GM04503 (cell line): ENCODE data around the gene ZC3H12C.

Experiments used
- DNase-seq: peaks from one replicate; pipeline ENCODE4 v3.0.0-alpha.2; 2012; ENCODE audit warnings: low read depth

The ZC3H12C gene

DNA sequence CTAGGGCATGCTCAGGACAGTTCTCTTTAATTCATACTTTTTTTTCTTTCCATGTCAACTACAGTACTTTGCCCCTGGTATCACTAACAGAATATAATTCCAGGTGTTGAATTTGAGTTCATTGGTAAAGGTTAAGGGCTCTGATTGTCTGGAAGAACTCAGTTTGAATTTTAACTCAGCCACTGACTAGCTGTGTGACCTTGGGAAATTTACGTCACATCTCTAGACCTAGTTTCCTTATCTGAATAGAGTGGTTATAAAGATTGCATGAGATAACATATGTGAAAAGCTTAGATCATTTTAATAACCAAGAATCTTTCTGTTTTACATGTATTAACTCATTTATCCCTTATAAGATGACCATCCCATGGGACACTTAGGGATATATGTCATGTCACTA is 15.8 kb upstream of the ZC3H12C start:
- no peak for DNase-seq

DNA sequence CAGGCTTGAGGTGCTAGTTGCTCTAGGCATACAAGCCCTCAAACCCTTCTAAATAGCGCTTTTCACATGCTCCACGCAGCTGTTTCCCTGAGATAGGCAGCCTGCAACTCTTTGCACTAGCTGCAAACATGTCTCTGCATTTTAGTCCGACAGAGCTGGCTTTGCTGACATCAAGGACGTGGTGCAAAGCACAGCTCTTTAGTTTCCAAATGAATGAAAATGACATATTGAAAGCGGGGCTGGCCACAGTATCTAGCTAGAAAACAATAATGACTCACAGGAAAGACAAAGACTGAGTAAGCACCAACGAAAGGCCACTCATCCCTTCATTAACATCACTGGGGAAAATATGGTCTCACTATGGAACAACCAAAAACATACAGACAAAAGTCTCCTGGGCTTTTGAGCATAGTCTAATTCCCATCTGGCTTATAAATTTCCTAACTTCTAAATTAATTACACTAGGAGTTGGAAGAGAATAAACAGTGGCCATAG is 15.3 kb upstream of the ZC3H12C start:
- DNase-seq, result peak; percentile 47

DNA sequence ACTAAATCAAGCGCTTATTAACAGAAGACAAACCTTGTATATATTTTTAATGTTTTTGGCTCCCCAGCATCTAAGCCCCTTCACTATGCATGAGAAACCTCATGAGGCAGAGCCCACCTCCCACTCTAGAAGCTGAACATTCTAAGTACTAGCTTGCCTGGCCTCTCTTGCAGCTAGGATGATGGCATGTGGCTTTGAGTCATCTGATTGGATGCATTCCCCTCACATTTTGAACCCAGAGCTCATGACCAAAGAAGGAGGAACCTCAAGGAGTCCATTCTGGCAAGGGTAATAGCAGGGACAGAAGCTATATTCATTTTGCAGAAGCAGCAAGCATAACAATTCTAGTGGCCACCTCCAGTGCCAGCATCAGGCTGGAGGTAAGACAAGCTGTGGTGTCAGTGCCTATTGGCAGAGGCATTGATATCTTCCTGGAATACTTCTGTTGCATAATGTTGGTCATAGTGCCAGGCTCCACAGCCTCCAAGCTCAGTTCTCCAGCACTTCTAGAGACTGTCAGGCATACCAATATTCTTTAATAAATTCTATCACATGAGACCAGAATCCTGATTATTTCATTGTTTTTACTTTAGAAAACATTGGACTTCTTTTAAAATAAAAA is 14.2 kb upstream of the ZC3H12C start:
- DNase-seq, result no peak

DNA sequence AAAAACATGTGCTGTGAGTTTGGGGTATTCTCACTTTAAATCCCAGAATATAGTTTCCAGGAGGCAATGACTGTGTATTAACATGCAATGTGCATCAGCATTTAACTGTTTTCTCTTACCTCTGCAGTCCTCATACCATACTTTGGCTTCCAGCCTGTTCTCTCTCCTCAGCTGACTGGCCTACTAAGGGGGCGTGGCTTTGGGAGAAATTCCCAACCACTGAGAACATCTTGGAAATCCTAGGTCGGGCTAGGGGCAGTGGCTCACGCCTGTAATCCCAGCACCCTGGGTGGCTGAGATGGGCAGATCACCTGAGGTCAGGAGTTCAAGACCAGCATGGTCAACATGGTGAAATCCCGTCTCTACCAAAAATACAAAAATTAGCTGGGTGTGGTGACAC is 13.5 kb upstream of the ZC3H12C start:
- no peak for DNase-seq

DNA sequence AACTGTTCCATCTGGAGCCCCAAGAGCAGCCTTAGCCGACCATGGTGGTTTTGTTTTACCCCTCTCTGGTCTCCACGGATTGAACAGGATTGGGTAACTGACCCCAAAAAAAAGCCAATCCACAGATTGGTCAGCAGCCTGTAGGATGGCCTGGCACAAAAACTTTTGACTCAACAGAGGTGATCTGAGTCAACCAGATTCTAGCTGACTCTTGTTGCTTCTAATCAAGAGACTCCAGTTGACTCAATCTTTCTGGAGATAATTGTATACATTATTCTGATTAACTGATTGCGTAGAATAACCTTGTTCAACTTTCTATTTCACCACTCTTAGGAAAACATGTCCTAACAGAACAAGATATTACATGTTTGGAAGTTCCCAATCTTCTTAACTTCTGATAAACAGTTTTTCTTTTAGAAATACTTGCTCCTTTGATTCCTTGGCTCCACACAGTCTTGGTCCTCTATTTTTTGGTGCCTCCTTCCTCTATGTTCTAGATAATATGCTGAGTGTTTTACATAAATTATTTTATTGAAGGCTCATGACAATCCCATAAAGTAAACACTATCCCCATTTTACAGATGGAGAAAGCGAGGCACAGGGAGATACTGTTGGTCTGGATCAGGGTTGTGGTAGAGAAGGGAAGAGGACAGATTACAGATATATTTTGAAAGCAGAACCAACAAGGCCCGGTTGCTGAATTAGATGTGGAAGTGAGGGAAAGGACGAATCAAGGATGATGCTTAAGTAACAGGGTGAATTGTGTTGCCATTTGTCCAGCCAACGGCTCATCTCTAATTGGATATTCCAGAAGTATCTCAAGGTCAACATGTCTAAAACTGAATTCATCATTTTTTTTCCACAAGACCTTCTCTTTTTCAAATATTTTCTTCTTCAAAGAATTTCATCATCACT is 11.5 kb upstream of the ZC3H12C start:
- no peak for DNase-seq

DNA sequence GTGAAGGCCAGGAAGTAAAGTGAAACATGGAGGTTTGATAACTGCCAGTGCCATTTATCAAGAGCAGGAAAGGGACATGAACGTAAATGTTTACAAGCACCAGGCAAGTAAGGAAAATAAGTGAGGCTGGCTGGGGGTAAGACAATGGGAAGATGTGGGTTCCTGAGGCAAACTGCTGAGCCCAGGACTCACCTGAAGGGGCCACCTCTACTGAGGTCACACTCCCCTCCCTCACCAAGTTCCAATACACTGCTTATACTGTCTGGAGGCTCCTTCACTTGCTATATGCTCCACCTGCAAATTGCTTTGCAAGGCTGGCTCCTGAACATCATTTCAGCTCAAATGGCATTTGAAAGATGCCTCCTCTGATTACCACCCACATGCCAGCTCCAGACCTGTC is 10.3 kb upstream of the ZC3H12C start:
- no peak for DNase-seq

DNA sequence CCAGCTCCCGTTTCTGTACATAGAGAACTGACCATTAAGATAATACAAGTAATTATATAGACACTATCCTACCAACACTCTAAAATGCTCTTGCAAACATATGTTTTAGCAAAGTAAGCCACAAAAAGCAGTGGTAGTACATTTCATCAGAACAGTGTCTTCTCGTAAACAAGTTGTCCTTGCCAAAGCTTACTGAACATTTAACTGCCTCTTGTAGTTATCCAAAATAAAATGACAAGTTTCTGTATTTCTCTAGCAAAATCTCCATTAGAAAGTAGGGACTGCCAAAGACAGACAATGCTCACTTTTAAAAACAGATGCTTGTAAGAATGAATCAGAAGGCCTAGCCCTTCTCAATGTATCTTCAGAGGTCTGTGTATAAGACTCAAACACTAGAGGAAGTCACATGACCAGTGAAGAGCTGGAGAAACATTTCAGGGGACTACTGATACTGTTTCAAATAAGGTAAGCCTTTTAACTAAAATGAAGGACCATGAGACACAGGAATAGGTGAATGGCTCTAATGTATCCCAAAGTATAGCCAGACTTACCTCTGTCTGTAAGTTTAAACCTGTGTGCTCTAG is 7.8 kb upstream of the ZC3H12C start:
- no peak for DNase-seq

DNA sequence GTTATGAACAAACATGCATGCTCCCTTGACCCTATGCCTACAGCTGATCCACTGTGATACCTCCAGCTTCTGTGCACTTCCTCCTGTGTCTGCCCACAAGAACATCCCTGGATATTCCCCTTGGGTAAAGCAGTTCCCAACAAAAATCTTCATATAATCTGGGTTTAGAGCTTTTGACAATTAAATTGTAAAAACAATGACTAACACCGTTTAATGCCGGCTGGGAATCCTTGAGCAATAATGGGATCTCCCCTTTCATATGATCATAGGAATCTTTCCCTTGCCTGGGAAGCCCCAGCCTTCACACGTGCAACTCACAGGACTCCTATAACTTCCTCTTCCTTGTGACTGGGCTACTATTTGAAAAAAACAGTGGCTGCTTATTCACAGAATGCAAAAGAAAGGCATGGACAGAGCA is 6.3 kb upstream of the ZC3H12C start:
- peak; percentile 50 for DNase-seq

DNA sequence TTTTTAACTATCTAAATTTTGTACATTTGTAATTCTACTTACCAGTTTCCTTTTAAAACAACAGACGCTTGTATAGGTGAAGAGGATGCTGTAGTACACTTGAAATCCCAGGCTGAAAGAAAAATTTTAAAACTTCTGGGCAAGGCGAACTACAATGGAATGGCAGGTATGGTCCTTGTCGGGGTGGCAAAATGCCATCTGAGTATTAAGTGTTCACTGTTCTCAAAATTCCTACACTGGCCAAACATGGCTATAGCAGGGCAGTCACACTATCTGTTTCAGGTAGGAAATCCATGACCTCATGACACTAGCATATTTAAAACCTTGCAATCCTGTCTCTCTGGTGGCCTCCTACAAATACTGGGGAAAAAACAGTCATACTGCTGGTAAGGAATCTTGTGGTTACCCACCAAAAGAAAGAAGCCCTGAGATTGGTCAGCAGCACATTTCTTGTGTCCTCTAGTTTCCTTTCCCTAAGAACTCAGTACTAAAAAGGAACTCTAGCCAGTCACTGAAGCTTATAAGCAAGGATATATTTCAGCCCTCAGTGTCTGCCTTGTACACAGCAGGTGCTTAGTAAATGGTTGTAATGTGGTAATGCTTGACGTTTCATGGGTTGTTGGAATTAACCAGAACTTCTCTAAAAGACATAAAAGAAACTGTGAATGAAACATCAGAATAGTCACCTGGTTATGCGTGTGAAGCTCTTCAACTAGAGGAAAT is 5.2 kb upstream of the ZC3H12C start:
- peak; percentile 55 for DNase-seq

DNA sequence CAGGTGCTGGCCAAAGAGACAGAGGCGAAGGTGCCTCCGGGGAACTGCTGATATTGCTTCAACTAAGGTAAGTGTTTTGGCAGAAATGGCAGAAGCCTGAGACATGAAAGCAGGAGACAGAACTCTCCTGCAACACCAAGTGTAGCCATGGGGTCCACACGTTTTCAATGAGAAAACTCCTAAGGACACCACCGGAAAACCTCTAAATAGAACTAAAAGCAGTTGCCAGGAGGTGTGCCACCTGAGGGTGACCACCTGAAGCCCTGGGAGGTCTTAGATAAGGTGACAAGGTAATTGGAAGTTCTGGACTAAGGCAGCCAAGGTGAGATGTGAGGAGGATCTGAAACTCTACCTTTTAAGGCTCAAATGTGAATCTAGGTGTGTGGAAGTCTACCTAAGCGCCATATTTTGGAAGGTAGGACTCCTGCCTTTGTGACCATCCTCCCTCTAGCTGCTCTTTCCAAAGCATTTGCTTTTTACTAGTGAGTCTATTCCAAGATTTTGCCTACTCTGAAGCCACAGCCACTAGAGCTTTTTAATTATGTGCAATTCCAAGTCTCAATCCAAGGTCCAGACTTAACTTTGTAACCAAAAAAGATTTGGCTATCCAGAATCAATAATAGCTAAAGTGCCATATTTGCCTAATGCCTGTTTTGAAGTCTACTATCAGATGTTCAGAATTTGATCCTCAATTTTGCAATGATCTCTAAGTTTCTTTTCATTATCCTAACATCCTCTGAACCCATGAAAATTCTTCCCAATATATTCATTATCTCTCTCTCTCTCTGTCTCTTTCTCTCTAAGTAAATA is 4.5 kb upstream of the ZC3H12C start:
- DNase-seq, result no peak

DNA sequence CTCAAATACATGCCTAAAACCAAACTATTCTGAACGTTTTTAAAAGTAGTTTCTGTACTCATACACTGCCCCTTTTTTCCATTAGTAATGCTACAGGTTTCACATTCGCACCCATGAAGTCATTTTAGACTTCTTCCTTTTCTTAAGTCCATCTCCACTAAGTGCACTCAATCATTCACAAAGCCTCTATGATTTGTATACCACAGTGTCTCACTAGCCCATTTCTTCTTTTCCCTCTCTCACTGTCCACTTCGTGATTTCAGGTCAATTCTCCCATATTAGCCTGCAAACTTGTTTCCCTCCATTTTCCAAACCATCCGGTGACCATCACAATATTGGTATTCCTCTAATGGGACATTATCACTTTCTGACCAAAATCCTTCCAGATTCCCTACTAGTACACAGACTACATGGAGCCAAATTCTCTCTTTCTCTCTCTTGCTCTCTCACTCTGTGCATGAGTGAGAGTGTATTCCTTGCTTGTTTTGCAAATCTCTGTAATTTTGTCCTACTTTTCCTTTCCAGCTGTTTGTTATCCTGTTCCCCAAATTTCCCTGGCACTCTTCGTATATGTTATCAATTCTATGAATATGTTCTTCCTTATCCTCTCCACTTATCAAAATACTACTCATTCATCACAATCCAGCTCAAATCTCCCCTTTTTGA is 3.4 kb upstream of the ZC3H12C start:
- DNase-seq, result no peak

DNA sequence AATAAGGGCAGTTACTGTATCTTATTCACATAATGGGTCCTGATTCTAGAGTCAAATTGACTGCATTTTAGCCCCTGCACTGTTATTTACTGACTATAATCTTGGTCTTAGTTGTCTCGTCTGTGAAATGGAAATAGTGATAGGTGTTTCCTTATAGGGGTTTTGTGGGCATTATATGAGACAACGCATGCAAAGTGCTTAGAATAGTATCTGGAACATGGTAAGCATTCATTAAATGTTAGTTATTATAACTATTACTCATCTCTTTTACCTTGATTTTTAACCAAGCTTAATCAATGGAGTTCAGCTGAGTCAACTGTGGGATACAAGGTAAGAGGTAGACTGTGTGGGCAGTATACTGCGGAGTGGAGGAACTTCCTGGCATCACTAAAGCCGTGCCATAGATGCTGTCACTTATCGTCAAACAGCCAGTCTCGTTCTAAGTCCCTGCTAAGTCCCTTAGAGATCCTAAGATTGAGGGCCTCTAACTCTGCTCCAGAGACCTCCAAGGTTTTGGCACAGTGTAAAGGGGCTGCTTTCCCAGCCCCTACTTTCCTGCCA is 2.6 kb upstream of the ZC3H12C start:
- no peak for DNase-seq

DNA sequence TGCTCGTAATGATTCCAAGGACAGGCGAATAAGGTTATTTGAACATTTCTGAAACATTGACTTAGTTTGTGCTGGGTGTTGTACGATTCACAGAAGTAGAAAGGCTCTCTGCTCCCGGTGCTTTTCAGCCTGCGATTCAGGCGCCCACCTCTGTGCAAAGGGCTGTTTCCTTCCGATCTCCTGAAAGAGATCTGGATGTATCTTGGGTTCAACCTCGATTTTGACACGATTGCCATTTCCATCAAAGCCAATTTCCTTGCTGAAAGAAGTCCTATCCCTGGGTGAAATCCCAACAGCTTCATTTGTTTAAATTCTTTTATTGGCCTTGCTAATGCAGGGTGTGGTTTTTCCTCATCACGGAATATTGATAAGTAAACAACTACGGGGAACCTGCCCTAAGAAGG is 1.1 kb upstream of the ZC3H12C start:
- no peak for DNase-seq

DNA sequence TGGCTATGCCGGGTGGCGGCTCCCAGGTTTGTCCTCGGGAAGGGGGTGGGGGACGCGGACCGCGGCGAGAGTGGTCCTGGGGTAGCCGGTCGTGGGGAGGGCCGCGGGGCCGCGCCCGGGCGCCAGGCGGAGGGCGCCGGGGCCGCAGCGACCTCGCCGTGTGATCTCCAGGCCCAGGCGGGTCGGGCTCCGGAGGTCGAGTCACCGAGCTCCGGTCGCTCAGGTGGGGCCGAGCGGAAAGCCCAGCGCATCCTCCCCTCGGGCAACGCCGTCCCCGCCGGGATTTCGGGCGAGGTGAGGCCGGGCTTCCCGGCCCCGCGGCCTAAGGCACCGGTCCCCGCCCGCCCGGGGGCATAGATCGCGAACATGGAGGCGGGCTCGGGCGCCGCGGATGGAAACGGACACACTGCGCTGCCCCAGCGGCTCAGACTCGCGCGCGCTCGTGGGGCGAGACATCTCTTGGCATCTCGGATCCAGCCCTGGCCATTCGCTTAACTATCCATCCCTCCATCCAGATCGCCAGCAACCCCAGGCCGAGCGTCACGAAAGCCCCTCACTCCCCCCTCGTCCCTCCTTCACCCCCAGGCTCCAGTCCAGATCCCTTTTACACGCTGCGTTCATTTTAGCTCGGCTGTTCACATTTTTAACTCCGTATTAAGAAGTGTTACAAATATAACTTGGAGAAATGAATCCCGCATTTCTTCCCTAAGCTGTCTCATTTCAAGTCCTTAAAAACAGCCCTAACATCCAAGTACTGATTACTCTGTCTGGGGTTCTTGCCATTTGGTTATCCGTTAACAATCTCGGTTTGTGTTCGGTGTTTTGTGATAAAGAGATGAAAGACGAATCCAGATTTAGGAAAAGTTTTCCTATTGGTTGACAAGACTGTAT is 460 bp downstream of the ZC3H12C start:
- peak; percentile 27 for DNase-seq

DNA sequence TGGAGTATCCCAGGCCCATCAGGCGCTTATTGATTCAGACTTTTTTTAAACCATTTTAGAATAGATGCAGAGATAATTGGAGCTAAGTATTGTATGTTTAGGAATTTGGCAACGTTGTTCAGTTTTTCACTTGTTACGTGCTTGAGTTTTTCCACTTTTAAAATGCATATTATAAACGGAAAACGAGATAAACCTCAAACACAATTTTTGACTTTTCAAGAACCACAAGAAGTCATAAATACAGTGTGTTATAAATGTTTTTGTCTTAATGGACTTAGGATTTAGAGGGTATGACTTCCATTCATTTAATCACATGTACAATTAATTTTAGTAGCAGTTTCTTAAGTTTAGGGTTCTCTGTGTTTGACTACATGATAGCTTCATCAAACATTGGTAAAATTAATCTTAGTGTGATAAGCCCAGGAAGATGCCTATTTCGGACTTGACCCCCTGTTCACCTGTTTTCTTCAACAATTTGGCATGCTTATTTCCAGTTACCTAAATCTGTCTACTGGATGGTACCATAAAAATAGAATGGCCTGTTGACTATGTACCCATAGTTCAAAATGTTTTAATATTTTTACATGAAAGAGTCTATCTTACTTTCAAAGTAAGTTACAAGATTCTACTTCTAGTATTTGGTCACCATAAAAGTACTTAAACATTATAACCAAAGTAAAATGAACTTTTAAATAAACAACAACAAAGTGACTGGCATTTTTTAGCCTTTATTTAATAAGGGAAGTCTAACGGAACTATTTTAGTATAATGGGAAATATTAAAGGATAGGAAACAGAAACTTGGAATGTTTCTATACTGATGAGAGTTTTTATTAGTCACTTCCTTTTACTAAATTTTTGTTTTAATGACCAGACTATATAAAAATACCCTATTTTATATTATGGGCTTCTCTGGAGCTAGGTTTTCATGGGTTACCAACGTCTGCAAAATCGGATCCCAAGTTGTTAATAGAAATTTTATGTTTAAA is 1.4 kb downstream of the ZC3H12C start:
- DNase-seq, result no peak

DNA sequence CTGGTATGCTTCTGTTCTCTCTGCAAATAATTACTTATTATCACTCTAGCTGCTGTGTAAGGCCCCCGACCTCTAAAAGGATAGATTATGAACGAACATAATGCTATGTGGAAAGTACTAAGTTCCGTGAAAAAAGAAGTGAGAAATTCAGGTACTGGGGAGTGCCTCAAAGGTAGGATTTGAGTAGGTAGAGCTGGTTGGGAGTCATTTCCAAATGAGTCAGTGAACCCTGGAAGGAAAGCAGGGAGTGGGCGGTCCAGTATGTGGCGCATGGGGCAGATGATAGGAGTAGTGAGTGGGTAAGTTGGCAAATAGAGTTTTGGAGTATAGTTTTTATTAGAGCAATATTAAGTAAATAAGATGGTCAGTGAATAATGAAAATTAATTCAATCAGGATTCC is 2.4 kb downstream of the ZC3H12C start:
- DNase-seq, result no peak

DNA sequence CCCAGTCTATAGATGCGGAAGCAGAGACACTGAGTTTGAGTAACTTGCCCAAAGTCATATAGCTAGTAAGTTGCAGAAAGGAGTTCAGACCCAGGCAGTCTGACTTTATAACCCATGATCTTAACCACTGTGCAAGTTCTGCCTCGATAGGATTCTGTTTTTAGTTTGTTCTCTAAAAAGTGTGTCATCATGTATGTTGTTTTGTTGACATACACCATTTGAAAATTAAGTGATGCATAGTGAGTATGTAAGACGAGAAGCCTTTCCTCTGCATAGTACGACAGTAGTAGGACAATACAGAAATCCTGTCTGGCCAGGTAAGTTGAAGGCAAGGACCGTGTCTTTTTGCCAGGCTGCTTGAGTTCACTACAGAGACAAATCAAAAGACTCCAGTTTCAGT is 3.3 kb downstream of the ZC3H12C start:
- no peak for DNase-seq

DNA sequence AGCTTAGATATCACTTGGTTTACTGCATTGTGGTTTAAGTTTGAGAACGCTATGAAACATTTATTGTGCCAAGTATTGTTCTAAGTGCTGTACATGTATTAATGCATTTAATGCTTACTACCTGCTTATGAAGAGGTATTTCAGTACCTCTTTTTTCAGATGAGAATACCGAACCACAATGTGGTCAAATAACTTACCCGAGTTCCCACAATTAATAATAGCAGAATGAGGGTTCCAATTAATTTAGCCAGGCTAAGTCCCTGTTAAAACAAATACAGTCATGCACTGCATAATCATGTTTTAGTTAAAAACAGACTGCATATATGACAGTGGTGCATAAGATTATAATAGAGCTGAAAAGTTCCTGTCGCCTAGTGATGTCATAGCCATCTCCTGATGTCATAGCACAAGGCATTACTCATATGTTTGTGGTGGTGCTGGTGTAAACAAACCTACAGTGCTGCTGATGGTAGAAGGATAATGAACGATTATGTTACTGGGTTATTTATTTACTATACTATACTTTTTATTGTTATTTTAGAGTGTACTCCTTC is 4.3 kb downstream of the ZC3H12C start:
- no peak for DNase-seq
